Activated T-helper 2 cell treated with anti-CD3 and anti-CD28 coated beads, Interferon-gamma antibody, Interleukin-2, Interleukin-4, amounts not matched to agents 10 μg/mL and 5 μg/mL and 100 μg/mL, durations not matched to agents 14 hours and 24 hours and 36 hours (primary cell): ENCODE results near the gene DHCR24. TPM values are rescaled to one million over a fixed set of nuclear protein-coding genes. Genes with fewer than 3 reads are reported as not detected.
"Not testable (repeated sequence)": the region's sequence is repeated elsewhere in the genome, so short reads cannot be mapped to it uniquely, and the experiment has no call there.

ENCODE experiments used
- DNase-seq: peaks from one replicate; pipeline ENCODE4 v3.0.0; 2021; ENCODE audit warnings: low spot score
- H3K27ac Mint-ChIP-seq: one replicate; pipeline ENCODE4 v1.8.0; 2021; ENCODE audit warnings: mixed read lengths
- H3K27me3 Mint-ChIP-seq: one replicate; pipeline ENCODE4 v1.8.0; 2021; ENCODE audit warnings: low read depth, mixed read lengths
- H3K36me3 Mint-ChIP-seq: one replicate; pipeline ENCODE4 v1.8.0; 2021; ENCODE audit warnings: low read depth, mixed read lengths
- H3K4me1 Mint-ChIP-seq: one replicate; pipeline ENCODE4 v1.8.0; 2021; ENCODE audit warnings: low read depth, mixed read lengths
- H3K4me3 Mint-ChIP-seq: one replicate; pipeline ENCODE4 v1.8.0; 2021; ENCODE audit warnings: low read depth, mild to moderate bottlenecking, moderate library complexity, mixed read lengths
- H3K9me3 Mint-ChIP-seq: one replicate; pipeline ENCODE4 v1.8.0; 2021; ENCODE audit warnings: mixed read lengths
- intact Hi-C: fragments of 100-400 bp; cut with micrococcal nuclease; formaldehyde crosslinking; loops from one replicate; pipeline ENCODE4 v1.15.1; 2023
- total RNA-seq: library from RNA; stranded (reverse); gene quantifications from 2 replicates; pipeline ENCODE4 v1.2.3, GENCODE V29; 2022

The DHCR24 gene
- total RNA-seq, 1 donor from 2014 or later, result 231 TPM

- DNase-seq, result no peak
- Mint-ChIP-seq H3K9me3 (no peaks in the 10 kb centered on the region), H3K27ac (no peak overlapping the region), H3K4me1 (no peaks in the 10 kb centered on the region), H3K36me3 (no peaks in the 10 kb centered on the region), H3K27me3 (peaks cover 14% of the 10 kb centered on the region), H3K4me3 (no peak overlapping the region)
- intact Hi-C loops, result no loop called here
Observed at GRCh38 chr1:54919367-54920359, 32.7 kb upstream of the DHCR24 start.

GRCh38 chr1:54911076-54911475, 24.1 kb upstream of the DHCR24 start:
- H3K27ac Mint-ChIP-seq, intact Hi-C loops, DNase-seq, H3K4me3 Mint-ChIP-seq, H3K27me3 Mint-ChIP-seq, H3K4me1 Mint-ChIP-seq, H3K36me3 Mint-ChIP-seq, H3K9me3 Mint-ChIP-seq: not testable (repeated sequence)

- Mint-ChIP-seq H3K27me3 (peaks cover 13% of the 10 kb centered on the region), H3K9me3 (no peaks in the 10 kb centered on the region), H3K4me1 (no peaks in the 10 kb centered on the region), H3K4me3 (no peak overlapping the region), H3K27ac (no peak overlapping the region), H3K36me3 (no peaks in the 10 kb centered on the region)
- intact Hi-C loops, result no loop called here
- DNase-seq, result no peak
Observed at GRCh38 chr1:54906586-54906985, 19.6 kb upstream of the DHCR24 start.

- no peak overlapping the region for H3K4me3 Mint-ChIP-seq
Observed at GRCh38 chr1:54904476-54905048, 17.6 kb upstream of the DHCR24 start.

GRCh38 chr1:54894271-54894670, 7.3 kb upstream of the DHCR24 start:
- intact Hi-C loops, result no loop called here
- Mint-ChIP-seq H3K27me3 (peaks cover 12% of the 10 kb centered on the region), H3K36me3 (no peaks in the 10 kb centered on the region), H3K4me3 (no peak overlapping the region), H3K27ac (no peak overlapping the region), H3K9me3 (no peaks in the 10 kb centered on the region), H3K4me1 (no peaks in the 10 kb centered on the region)
- no peak for DNase-seq

More at GRCh38 chr1:54904476-54905048, 17.6 kb upstream of the DHCR24 start:
- no peaks in the 10 kb centered on the region for H3K36me3 Mint-ChIP-seq
- H3K27ac Mint-ChIP-seq, result no peak overlapping the region
- no peaks in the 10 kb centered on the region for H3K4me1 Mint-ChIP-seq
- peaks cover 19% of the 10 kb centered on the region for H3K27me3 Mint-ChIP-seq
- no peak for DNase-seq
- H3K9me3 Mint-ChIP-seq, result no peaks in the 10 kb centered on the region
- intact Hi-C loops, result no loop called here

GRCh38 chr1:54892586-54892985, 5.6 kb upstream of the DHCR24 start:
- intact Hi-C loops, result no loop called here
- no peak for DNase-seq
- Mint-ChIP-seq H3K36me3 (no peaks in the 10 kb centered on the region), H3K4me3 (no peak overlapping the region), H3K27me3 (peaks cover 14% of the 10 kb centered on the region), H3K27ac (no peak overlapping the region), H3K9me3 (no peaks in the 10 kb centered on the region), H3K4me1 (peaks cover 8% of the 10 kb centered on the region)

GRCh38 chr1:54889132-54889725, 2.2 kb upstream of the DHCR24 start:
- Mint-ChIP-seq H3K4me3 (no peak overlapping the region), H3K36me3 (peaks cover 23% of the 10 kb centered on the region), H3K4me1 (peaks cover 27% of the 10 kb centered on the region), H3K27me3 (peaks cover 14% of the 10 kb centered on the region), H3K27ac (no peak overlapping the region), H3K9me3 (no peaks in the 10 kb centered on the region)
- no peak for DNase-seq
- intact Hi-C loops, result no loop called here

- intact Hi-C loops, result no loop called here
- peak overlapping the region; percentile 93 for H3K4me3 Mint-ChIP-seq
- H3K27ac Mint-ChIP-seq, result no peak overlapping the region
- H3K27me3 Mint-ChIP-seq, result peaks cover 14% of the 10 kb centered on the region
- H3K4me1 Mint-ChIP-seq, result peaks cover 37% of the 10 kb centered on the region
- DNase-seq, result no peak
- no peaks in the 10 kb centered on the region for H3K9me3 Mint-ChIP-seq
- H3K36me3 Mint-ChIP-seq, result peaks cover 33% of the 10 kb centered on the region
Observed at GRCh38 chr1:54888080-54888733, 1.2 kb upstream of the DHCR24 start.

- peak overlapping the region; percentile 34 for H3K27ac Mint-ChIP-seq
- H3K4me3 Mint-ChIP-seq, result peak overlapping the region; percentile 93
- no peaks in the 10 kb centered on the region for H3K9me3 Mint-ChIP-seq
- DNase-seq, result no peak
- intact Hi-C loops, result loop anchor here (2.0 kb wide), 1 partner anchor 481 kb away; the partner anchor contains the start of gene SSBP3
- H3K27me3 Mint-ChIP-seq, result peaks cover 11% of the 10 kb centered on the region
- H3K36me3 Mint-ChIP-seq, result peaks cover 39% of the 10 kb centered on the region
- peaks cover 43% of the 10 kb centered on the region for H3K4me1 Mint-ChIP-seq
Observed at GRCh38 chr1:54887665-54888071, 673 bp upstream of the DHCR24 start.

- Mint-ChIP-seq H3K9me3 (peaks cover 4% of the 10 kb centered on the region), H3K36me3 (peaks cover 55% of the 10 kb centered on the region), H3K27ac (peak overlapping the region; percentile 89), H3K4me1 (peaks cover 55% of the 10 kb centered on the region), H3K4me3 (peak overlapping the region; percentile 93), H3K27me3 (peaks cover 4% of the 10 kb centered on the region)
- intact Hi-C loops, result loop anchor here (2.0 kb wide), 1 partner anchor 479 kb away; the partner anchor contains the start of gene SSBP3
- no peak for DNase-seq
Observed at GRCh38 chr1:54885807-54886723, 930 bp downstream of the DHCR24 start.

GRCh38 chr1:54885237-54885679, 1.7 kb downstream of the DHCR24 start:
- peak overlapping the region; percentile 93 for H3K4me3 Mint-ChIP-seq
- peaks cover 4% of the 10 kb centered on the region for H3K9me3 Mint-ChIP-seq
- no peak for DNase-seq
- intact Hi-C loops, result no loop called here
- peaks cover 61% of the 10 kb centered on the region for H3K36me3 Mint-ChIP-seq
- H3K4me1 Mint-ChIP-seq, result peaks cover 55% of the 10 kb centered on the region
- H3K27me3 Mint-ChIP-seq, result peaks cover 4% of the 10 kb centered on the region
- peak overlapping the region; percentile 23 for H3K27ac Mint-ChIP-seq
